Adipocyte (in vitro differentiated cells): ENCODE measurements around the gene NFKBIE.
A peak's percentile ranks its signal among the peaks of the same experiment; 100 is the strongest.
"Not testable (repeated sequence)": the region's sequence is repeated elsewhere in the genome, so short reads cannot be mapped to it uniquely, and the experiment has no call there.

Experiments
- DNase-seq: peaks from one replicate; pipeline ENCODE4 v3.0.0-alpha.2; 2015; ENCODE audit warnings: low read depth
- H3K27me3 ChIP-seq: replicated peaks from 2 replicates; pipeline ENCODE4 v1.7.0; 2013; ENCODE audit warnings: mild to moderate bottlenecking, low read length, moderate library complexity; ENCODE audit not compliant: control insufficient read depth, insufficient read depth
- H3K36me3 ChIP-seq: 2 replicates; pipeline ENCODE4 v1.7.0; 2013; ENCODE audit warnings: low read length, mild to moderate bottlenecking, moderate library complexity; ENCODE audit not compliant: control insufficient read depth, insufficient read depth, severe bottlenecking
- H3K4me1 ChIP-seq: 2 replicates; pipeline ENCODE4 v1.7.0; 2013; ENCODE audit warnings: mild to moderate bottlenecking, low read length, moderate library complexity; ENCODE audit not compliant: control insufficient read depth, insufficient read depth
- H3K4me3 ChIP-seq: 2 replicates; pipeline ENCODE4 v1.7.0; 2013; ENCODE audit warnings: mild to moderate bottlenecking, low read length, moderate library complexity
- H3K9ac ChIP-seq: 2 replicates; pipeline ENCODE4 v1.7.0; 2013; ENCODE audit warnings: mild to moderate bottlenecking, low read length, moderate library complexity
- H3K9me3 ChIP-seq: 2 replicates; pipeline ENCODE4 v1.7.0; 2013; ENCODE audit warnings: mild to moderate bottlenecking, low read length, moderate library complexity; ENCODE audit not compliant: control insufficient read depth

NFKBIE gene, protein sequence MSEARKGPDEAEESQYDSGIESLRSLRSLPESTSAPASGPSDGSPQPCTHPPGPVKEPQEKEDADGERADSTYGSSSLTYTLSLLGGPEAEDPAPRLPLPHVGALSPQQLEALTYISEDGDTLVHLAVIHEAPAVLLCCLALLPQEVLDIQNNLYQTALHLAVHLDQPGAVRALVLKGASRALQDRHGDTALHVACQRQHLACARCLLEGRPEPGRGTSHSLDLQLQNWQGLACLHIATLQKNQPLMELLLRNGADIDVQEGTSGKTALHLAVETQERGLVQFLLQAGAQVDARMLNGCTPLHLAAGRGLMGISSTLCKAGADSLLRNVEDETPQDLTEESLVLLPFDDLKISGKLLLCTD

DNA sequence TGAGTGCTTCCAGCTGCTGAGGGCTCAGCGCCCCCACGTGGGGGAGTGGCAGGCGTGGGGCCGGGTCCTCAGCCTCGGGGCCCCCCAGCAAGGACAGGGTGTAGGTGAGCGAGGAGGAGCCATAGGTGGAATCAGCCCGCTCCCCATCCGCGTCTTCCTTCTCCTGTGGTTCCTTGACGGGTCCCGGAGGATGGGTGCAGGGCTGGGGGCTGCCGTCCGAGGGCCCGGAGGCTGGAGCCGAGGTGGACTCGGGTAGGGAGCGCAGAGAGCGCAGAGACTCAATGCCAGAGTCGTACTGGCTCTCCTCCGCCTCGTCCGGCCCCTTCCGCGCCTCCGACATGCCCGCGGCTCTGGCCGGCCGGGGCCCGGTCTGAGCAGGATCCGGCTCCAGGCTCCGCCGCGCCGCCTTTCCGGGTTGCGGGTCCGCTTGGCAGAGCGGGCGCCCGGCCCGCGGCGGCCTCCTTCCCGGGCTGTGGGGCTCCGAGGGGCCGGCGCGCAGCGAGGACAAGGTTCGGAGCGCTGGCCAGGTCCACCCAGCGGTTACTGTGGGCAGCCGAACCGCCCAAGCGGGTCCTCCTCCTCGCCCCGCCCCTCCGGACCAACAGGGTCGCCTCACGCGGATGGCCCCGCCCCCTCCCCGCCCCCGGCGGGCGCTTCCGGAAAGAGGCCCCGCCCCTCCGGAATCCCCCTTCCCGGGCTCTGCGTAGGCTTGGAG is at the start of gene NFKBIE:
TSS of gene NFKBIE (minus strand) at position 545 of the 715 bp plus-strand sequence. CDS start at position 340, 205 bp downstream.
- no peaks in the 10 kb centered on the region for H3K9me3 ChIP-seq
- H3K9ac ChIP-seq, result peak within 1 kb of the TSS; percentile 87
- H3K27me3 ChIP-seq, result peaks cover 21% of the 10 kb centered on the region
- H3K36me3 ChIP-seq, result no peaks in the 10 kb centered on the region
- peak; percentile 99 for DNase-seq
- H3K4me1 ChIP-seq, result peaks cover 22% of the 10 kb centered on the region
- peak within 1 kb of the TSS; percentile 84 for H3K4me3 ChIP-seq

DNA sequence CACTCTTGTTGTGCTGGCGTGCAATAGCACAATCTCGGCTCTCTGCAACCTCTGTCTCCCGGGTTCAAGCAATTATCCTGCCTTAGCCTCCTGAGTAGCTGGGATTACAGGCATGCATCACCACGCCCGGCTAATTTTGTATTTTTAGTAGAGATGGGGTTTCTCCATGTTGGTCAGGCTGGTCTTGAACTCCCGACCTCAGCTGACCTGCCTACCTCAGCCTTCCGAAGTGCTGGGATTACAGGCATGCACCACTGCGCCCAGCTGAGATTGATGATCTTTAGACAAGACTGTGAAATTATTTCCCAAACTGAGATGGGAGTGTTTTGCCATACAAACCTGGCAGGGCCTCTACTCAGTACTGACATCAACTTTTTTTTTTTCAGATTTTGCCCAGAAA is 49.3 kb upstream of the NFKBIE start:
- not testable (repeated sequence) for H3K4me3 ChIP-seq, DNase-seq, H3K9me3 ChIP-seq, H3K9ac ChIP-seq
- H3K4me1 ChIP-seq, result peaks cover 11% of the 10 kb centered on the region
- peaks cover 22% of the 10 kb centered on the region for H3K27me3 ChIP-seq
- H3K36me3 ChIP-seq, result peaks cover 17% of the 10 kb centered on the region

DNA sequence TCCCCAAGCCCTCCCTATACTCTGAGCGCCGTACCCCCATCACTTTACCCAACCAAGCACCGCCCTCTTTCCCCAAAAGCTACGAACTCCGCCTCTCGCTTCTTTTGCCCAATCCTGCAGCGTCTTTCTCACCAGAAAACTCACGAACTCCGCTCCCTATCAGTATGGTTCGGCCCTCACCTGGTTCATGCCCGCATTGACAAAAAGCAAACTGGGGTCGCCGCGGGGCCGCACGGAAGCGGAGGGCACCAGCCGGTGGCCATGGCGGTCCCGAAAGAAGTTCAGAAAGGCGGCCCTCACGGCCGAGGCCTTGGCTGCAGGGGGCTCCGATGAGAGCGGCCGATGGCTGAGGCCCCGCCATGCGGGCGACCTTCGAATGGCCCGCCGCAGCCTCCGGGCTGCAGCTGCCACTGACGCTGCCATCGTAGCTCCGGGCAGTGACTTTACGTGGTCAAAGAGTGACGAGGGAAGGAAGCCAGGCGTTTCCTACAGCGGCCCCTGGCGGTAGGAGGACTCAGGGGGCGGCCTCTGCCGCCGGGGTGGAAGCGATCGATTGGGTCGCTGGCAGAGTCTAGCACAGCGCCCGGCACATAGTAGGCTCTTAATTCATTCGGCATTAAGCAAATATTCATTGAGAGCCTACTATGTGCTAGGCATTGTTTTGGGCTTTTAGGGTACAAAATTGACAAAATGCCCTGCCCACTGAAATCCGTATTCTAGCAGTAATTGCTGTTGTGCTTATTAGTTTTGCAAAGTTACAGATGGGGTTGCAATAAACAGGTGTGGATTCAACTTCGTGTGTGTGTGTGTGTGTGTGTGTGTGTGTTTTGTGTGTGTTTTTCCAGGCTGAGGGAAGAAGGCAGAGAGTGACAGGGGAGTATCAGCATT is 47.8 kb upstream of the NFKBIE start, which contains the start of gene AARS2:
TSS of gene AARS2 (minus strand) at position 447 of the 888 bp plus-strand sequence. CDS start at position 423, 24 bp downstream.
- H3K36me3 ChIP-seq, result peaks cover 26% of the 10 kb centered on the region
- H3K4me1 ChIP-seq, result peaks cover 11% of the 10 kb centered on the region
- DNase-seq, result peak; percentile 94
- H3K27me3 ChIP-seq, result peaks cover 8% of the 10 kb centered on the region
- H3K4me3 ChIP-seq, result peak within 1 kb of the TSS; percentile 95
- H3K9me3 ChIP-seq, result no peaks in the 10 kb centered on the region
- peak within 1 kb of the TSS; percentile 96 for H3K9ac ChIP-seq

DNA sequence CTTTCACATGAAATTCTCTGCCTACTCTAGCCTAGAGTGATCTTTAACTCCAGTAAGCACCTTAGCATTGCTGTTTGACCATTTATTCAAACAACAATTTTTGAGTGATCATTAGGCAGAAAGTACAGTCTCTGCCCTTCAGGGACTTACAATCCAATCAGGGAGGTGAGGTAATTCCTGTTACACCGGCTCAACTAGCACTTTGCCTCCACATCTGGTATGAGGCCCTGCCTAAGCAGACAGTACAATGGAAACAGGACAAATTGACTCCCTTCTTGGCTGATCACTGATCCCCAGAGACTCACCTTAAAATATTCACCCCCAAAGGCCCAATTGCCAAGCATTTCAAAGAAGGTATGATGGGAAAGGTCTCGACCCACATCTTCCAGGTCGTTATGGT is 46.4 kb upstream of the NFKBIE start:
- H3K36me3 ChIP-seq, result peaks cover 37% of the 10 kb centered on the region
- H3K4me3 ChIP-seq, result peak overlapping the region; percentile 95

DNA sequence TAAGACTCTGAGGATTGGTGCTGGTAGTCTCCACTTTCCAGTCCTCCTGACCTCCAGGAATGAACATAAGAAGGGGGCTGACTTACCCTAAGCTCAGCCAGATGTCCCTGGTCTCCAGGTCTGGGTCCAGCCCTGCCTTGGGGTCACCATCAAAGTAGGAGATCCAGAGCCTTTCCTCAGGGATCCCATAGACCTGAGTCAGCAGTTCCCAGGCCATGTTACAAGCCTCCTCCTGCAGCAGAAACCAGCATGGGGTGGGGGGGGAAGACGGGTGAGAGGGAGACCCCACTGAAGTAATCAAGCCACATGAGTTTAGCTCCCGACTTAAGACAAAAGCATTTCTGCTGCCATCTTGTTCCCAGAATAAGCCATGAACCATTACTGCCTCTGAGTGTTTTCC is 46.0 kb upstream of the NFKBIE start:
- H3K9ac ChIP-seq, result no peak overlapping the region
- peaks cover 41% of the 10 kb centered on the region for H3K36me3 ChIP-seq
- peaks cover 11% of the 10 kb centered on the region for H3K4me1 ChIP-seq
- no peak for DNase-seq
- peaks cover 5% of the 10 kb centered on the region for H3K27me3 ChIP-seq
- H3K9me3 ChIP-seq, result no peaks in the 10 kb centered on the region
- H3K4me3 ChIP-seq, result no peak overlapping the region

More for the DNA sequence above, 46.4 kb upstream of the NFKBIE start:
- peak overlapping the region; percentile 96 for H3K9ac ChIP-seq
- DNase-seq, result no peak
- H3K27me3 ChIP-seq, result peaks cover 5% of the 10 kb centered on the region
- no peaks in the 10 kb centered on the region for H3K9me3 ChIP-seq
- H3K4me1 ChIP-seq, result peaks cover 11% of the 10 kb centered on the region

DNA sequence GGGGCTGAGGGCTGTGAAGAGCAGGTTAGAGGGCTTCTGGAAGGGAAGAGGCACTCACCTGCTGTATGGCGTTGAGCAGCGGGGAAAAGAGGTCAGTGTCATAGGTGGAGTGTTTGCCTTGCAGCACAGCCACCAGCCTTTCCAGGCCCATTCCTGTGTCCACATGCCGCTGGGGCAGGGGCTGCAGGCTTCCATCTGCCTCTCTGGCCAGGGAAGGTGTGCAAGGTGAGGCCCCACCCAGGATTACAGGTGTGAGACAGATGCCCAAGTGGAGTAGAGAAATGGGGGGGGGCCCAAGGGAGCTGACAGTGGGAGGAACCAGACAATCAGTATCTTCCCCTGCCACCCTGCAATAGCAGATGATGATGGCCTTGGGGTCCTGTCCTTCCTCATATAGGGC is 44.9 kb upstream of the NFKBIE start:
- Histone ChIP-seq H3K9ac (no peak overlapping the region), H3K27me3 (no peaks in the 10 kb centered on the region), H3K36me3 (peaks cover 49% of the 10 kb centered on the region), H3K4me3 (no peak overlapping the region), H3K4me1 (peaks cover 11% of the 10 kb centered on the region), H3K9me3 (no peaks in the 10 kb centered on the region)
- DNase-seq, result no peak

DNA sequence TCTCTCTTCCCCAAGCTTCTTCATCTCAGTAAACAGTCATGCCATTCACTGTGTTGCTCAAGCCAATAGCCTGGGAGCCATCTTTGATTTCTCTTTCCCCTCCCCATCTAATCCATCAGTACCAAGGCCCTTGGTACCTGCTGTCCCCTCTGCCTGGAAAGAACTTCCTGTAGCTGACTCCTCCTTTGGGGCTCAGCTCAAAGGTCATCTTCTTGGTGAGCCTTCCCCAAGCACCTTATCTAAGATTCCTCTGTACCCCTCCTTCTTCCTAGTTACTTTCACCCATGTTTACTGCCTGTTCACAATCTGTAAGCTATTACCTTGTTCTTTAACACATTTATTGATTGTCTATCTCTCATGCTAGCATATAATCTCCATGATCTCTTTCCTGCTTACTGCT is 44.3 kb upstream of the NFKBIE start:
- Histone ChIP-seq H3K4me1 (peaks cover 11% of the 10 kb centered on the region), H3K36me3 (peaks cover 52% of the 10 kb centered on the region), H3K4me3 (no peak overlapping the region), H3K9ac (no peak overlapping the region), H3K27me3 (no peaks in the 10 kb centered on the region), H3K9me3 (no peaks in the 10 kb centered on the region)
- no peak for DNase-seq

DNA sequence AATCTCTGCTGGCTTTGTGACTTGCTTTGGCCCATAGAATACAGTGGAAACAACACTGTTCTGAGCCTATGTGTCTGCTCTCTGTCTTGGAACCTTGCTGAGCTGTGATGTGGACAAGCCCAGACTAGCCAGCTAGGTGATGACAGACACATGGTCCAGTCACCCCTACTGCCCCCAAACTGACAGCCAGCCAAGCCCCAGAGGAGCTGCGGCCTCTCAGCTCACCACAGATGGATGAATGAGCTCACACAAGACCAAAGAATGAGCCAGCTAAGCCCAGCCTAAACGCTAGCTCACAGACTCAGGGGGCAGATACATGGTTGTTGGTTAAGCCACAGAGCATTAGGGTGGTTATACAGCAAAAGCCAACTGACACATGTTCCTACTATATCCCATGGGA is 43.7 kb upstream of the NFKBIE start:
- Histone ChIP-seq H3K4me3 (no peak overlapping the region), H3K27me3 (no peaks in the 10 kb centered on the region), H3K9me3 (no peaks in the 10 kb centered on the region), H3K4me1 (peaks cover 11% of the 10 kb centered on the region), H3K9ac (no peak overlapping the region), H3K36me3 (peaks cover 58% of the 10 kb centered on the region)
- DNase-seq, result no peak

DNA sequence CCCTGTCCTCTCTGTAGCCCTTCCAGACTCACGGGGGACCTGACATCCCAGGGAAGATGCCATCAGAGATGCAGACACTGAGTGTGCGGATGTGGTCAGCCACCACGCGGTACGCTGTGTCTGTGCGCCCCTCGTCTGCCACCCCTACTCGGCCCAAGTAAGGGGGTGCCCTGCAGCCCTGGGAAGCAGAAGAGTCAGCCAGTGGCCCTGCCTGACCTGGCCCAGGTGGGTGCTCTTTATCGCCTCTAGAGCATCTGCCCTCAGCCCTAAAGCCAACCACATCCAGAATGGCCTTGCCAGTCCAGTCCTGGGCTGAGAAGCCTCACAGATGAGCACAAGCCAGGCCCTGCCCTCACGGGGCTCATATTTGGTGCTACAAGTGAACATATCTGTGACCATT is 41.9 kb upstream of the NFKBIE start:
- Histone ChIP-seq H3K9me3 (no peaks in the 10 kb centered on the region), H3K4me1 (peaks cover 7% of the 10 kb centered on the region), H3K4me3 (no peak overlapping the region), H3K9ac (no peak overlapping the region), H3K27me3 (no peaks in the 10 kb centered on the region), H3K36me3 (peaks cover 75% of the 10 kb centered on the region)
- no peak for DNase-seq

DNA sequence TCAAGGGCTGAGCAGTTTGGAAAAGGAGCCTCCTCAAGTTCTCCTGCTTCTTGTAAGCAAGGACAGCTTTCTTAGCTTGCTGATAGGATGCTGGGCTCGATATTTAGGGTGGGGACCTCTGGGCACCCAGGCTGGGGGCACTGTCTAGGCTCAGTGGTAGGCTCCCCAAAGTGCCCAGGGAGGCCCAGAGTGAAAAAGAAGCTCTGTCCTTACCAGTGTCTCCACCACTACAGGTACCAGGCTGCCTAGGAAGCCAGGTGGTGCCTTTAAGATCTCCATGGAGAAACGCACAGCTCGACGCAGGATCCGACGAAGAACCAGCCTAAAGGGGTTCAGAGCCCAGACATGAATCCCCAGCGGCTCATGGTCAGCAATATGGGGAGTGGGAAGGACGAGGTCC is 41.4 kb upstream of the NFKBIE start:
- Histone ChIP-seq H3K9ac (no peak overlapping the region), H3K9me3 (no peaks in the 10 kb centered on the region), H3K27me3 (no peaks in the 10 kb centered on the region), H3K4me3 (no peak overlapping the region), H3K4me1 (peaks cover 2% of the 10 kb centered on the region), H3K36me3 (peaks cover 80% of the 10 kb centered on the region)
- no peak for DNase-seq
